ENCODE results near the gene CAVIN2. TPM values are rescaled to one million over a fixed set of nuclear protein-coding genes. Genes with fewer than 3 reads are reported as not detected.

CAVIN2 gene
- total and polyA plus RNA-seq, 2 donors (not counting 3 experiments of a cell fraction or from before 2014, with no cell fraction given) = 202 to 260 TPM

GRCh38 chr2:191885098-191885497 is 38.2 kb upstream of the CAVIN2 start:
- no peaks in the 10 kb centered on the region for H3K9me3 ChIP-seq (replicated peaks; ENCODE audit: control insufficient read depth, insufficient read depth, low read length)
- BruUV-seq (replicated peaks) = no TSS peak
- DNase-seq (ENCODE audit: low read depth, low spot score) (no peak), FAIRE-seq (no peak)
- no peaks in the 10 kb centered on the region for H3K4me1 ChIP-seq (ENCODE audit: control insufficient read depth, extremely low read depth, insufficient read depth, low read length)
- ChIA-PET POLR2A (no interaction called here), CTCF (interaction anchor here (1.0 kb wide), 1 partner anchor 277 kb away, joined by 3 read pairs; no protein-coding TSS in a partner anchor)
- no peak overlapping the region for H2AFZ ChIP-seq (ENCODE audit: low read depth, low read length)
- no peaks in the 10 kb centered on the region for H4K20me1 ChIP-seq (replicated peaks; ENCODE audit: control insufficient read depth, extremely low read depth, insufficient read depth, low read length)
- H3K9me1 ChIP-seq (replicated peaks; ENCODE audit: control insufficient read depth, extremely low read depth, insufficient read depth, low read length) = no peaks in the 10 kb centered on the region
- H3K4me3 ChIP-seq (replicated peaks in 1 of 3; ENCODE audit: insufficient read depth in 1 of 3, low read depth in 1 of 3, low read length in 3 of 3) = no peak overlapping the region
- no peak overlapping the region for H3K27ac ChIP-seq (ENCODE audit: insufficient read depth, low read depth, low read length)
- no peak overlapping the region for H3K4me2 ChIP-seq (ENCODE audit: insufficient read depth, low read length)
- H3K27me3 ChIP-seq (ENCODE audit: control insufficient read depth in 2 of 2, insufficient read depth in 2 of 2, low read length in 2 of 2) = no peaks in the 10 kb centered on the region
- H3K9ac ChIP-seq (replicated peaks; ENCODE audit: extremely low read depth, insufficient read depth, low read length) = no peak overlapping the region
- no peaks in the 10 kb centered on the region for H3K79me2 ChIP-seq (ENCODE audit: control insufficient read depth, insufficient read depth, low read length)
- dilution Hi-C loops (cut with MboI; ENCODE audit: extremely low pct_ligation_motif_present, low sequenced_read_pairs) = no loop called here
- intact Hi-C loops (cut with micrococcal nuclease) = no loop called here
- TF ChIP-seq GATA2 (IDR thresholded peaks at IDR 0.05; ENCODE audit: insufficient read depth, insufficient read length, low read depth, low read length) (no peak), POLR2AphosphoS5 (IDR thresholded peaks at IDR 0.05; ENCODE audit: insufficient read depth, low read depth, low read length) (no peak), FOS (IDR thresholded peaks at IDR 0.05; ENCODE audit: borderline replicate concordance, insufficient read depth, low read length) (no peak), CTCF (IDR thresholded peaks at IDR 0.05; ENCODE audit: extremely low read depth in 1 of 2, insufficient read depth in 1 of 2, low read depth in 1 of 2, low read length in 2 of 2) (no peak), MAX (IDR thresholded peaks at IDR 0.05; ENCODE audit: insufficient read depth, insufficient read length) (no peak), EZH2 (IDR thresholded peaks at IDR 0.05; ENCODE audit: borderline replicate concordance, low read depth, low read length, severe bottlenecking) (no peak), MYC (IDR thresholded peaks at IDR 0.05; ENCODE audit: low read depth, low read length) (no peak), JUN (IDR thresholded peaks at IDR 0.05; ENCODE audit: borderline replicate concordance, insufficient read depth, insufficient read length, low read depth) (no peak), POLR2A (IDR thresholded peaks at IDR 0.05; ENCODE audit: low read depth, low read length) (no peak)
- no peaks in the 10 kb centered on the region for H3K36me3 ChIP-seq (ENCODE audit: control insufficient read depth in 2 of 2, extremely low read depth in 1 of 2, insufficient read depth in 2 of 2, low read length in 2 of 2)
